Lower lobe of right lung (tissue), 2 donors: ENCODE measurements around the gene C21orf58. TPM values are rescaled to one million over a fixed set of nuclear protein-coding genes. Genes with fewer than 3 reads are reported as not detected.

Experiments used
- ATAC-seq, 2 donors: fragments of 200-7000 bp; cut with Tn5 transposase; one replicate each; pipeline ENCODE4 v1.9.1; 2020 to 2022; ENCODE audit warnings: mild to moderate bottlenecking in 2 of 2, moderate library complexity in 2 of 2
- DNase-seq: peaks from one replicate; pipeline ENCODE4 v3.0.0-alpha.2; 2020
- H3K27ac ChIP-seq: fragments of 200-600 bp; one replicate; pipeline ENCODE4 v1.8.0; 2022
- H3K27me3 ChIP-seq: fragments of 200-600 bp; one replicate; pipeline ENCODE4 v1.8.0; 2022; ENCODE audit warnings: low read depth
- H3K36me3 ChIP-seq: fragments of 200-600 bp; one replicate; pipeline ENCODE4 v1.8.0; 2022; ENCODE audit warnings: mild to moderate bottlenecking
- H3K4me1 ChIP-seq: fragments of 200-600 bp; one replicate; pipeline ENCODE4 v1.8.0; 2022
- H3K4me3 ChIP-seq: fragments of 200-600 bp; one replicate; pipeline ENCODE4 v1.8.0; 2022; ENCODE audit warnings: mild to moderate bottlenecking
- H3K9me3 ChIP-seq: fragments of 200-600 bp; one replicate; pipeline ENCODE4 v1.8.0; 2022
- CTCF ChIP-seq: fragments of 200-600 bp; IDR thresholded peaks from one replicate; pipeline ENCODE4 v1.8.0; 2022; ENCODE audit warnings: antibody characterized with exemption, mild to moderate bottlenecking
- intact Hi-C: fragments of 100-400 bp; cut with DNase I; formaldehyde crosslinking; loops from one replicate; pipeline ENCODE4 v1.11.0; 2022
- total RNA-seq: library from RNA; stranded (reverse); fragmentation: NEBNext Ultra II Directional; extraction: Animal tissue kit (Norgen Biotek cat#: 25700); gene quantifications from one replicate; pipeline ENCODE4 v1.2.1, GENCODE V29; 2021
- donor health status: DM: no; HTN: yes; CAD: no; lungs with severe emphysema.

Gene C21orf58
- total RNA-seq, 1 donor from 2014 or later: 9.5 TPM

- intact Hi-C loops: no loop called here
- H3K27me3 ChIP-seq: no peaks in the 10 kb centered on the region
- DNase-seq (no peak), ATAC-seq (no peak)
- no peaks in the 10 kb centered on the region for H3K4me1 ChIP-seq
- no peak overlapping the region for H3K4me3 ChIP-seq
- no peaks in the 10 kb centered on the region for H3K9me3 ChIP-seq
- peaks cover 89% of the 10 kb centered on the region for H3K36me3 ChIP-seq
- H3K27ac ChIP-seq: no peak overlapping the region
- TF ChIP-seq CTCF: no peak
These were observed 25.6 kb upstream of the C21orf58 start for GRCh38 chr21:46349134-46349760.

- ATAC-seq (peak in 1 of 2 donors; percentile 34), DNase-seq (no peak)
- H3K36me3 ChIP-seq: peaks cover 77% of the 10 kb centered on the region
These were observed 24.2 kb upstream of the C21orf58 start for GRCh38 chr21:46347791-46348381.

GRCh38 chr21:46347203-46347550, 23.5 kb upstream of the C21orf58 start:
- no peak for TF ChIP-seq CTCF
- H3K4me3 ChIP-seq: no peak overlapping the region
- H3K9me3 ChIP-seq: no peaks in the 10 kb centered on the region
- no peak overlapping the region for H3K27ac ChIP-seq
- intact Hi-C loops: no loop called here
- no peaks in the 10 kb centered on the region for H3K27me3 ChIP-seq
- ATAC-seq: no peak
- no peak for DNase-seq
- no peaks in the 10 kb centered on the region for H3K4me1 ChIP-seq
- H3K36me3 ChIP-seq: peaks cover 70% of the 10 kb centered on the region

More at GRCh38 chr21:46347791-46348381, 24.2 kb upstream of the C21orf58 start:
- TF ChIP-seq CTCF: no peak
- Histone ChIP-seq H3K4me1 (no peaks in the 10 kb centered on the region), H3K9me3 (no peaks in the 10 kb centered on the region), H3K4me3 (no peak overlapping the region), H3K27ac (no peak overlapping the region), H3K27me3 (no peaks in the 10 kb centered on the region)
- intact Hi-C loops: no loop called here

- ATAC-seq: peak in 1 of 2 donors; percentile 29
- no peak for TF ChIP-seq CTCF
These were observed 22.9 kb upstream of the C21orf58 start for GRCh38 chr21:46346296-46347202.

GRCh38 chr21:46345861-46346260, 22.2 kb upstream of the C21orf58 start:
- H3K36me3 ChIP-seq: peaks cover 57% of the 10 kb centered on the region
- H3K9me3 ChIP-seq: no peaks in the 10 kb centered on the region
- intact Hi-C loops: no loop called here
- no peak for TF ChIP-seq CTCF
- H3K4me3 ChIP-seq: no peak overlapping the region
- H3K27me3 ChIP-seq: no peaks in the 10 kb centered on the region
- H3K4me1 ChIP-seq: no peaks in the 10 kb centered on the region
- no peak overlapping the region for H3K27ac ChIP-seq
- DNase-seq (no peak), ATAC-seq (no peak)

More at GRCh38 chr21:46346296-46347202, 22.9 kb upstream of the C21orf58 start:
- no peaks in the 10 kb centered on the region for H3K4me1 ChIP-seq
- no peaks in the 10 kb centered on the region for H3K9me3 ChIP-seq
- intact Hi-C loops: no loop called here
- no peaks in the 10 kb centered on the region for H3K27me3 ChIP-seq
- no peak for DNase-seq
- H3K4me3 ChIP-seq: no peak overlapping the region
- H3K36me3 ChIP-seq: peaks cover 64% of the 10 kb centered on the region
- H3K27ac ChIP-seq: no peak overlapping the region
